Measurements from ENCODE around the gene DNAJB9. TPM values are rescaled to one million over a fixed set of nuclear protein-coding genes. Genes with fewer than 3 reads are reported as not detected.

Gene DNAJB9
- total and polyA plus RNA-seq, 2 of the 13 experiments (the other 11 are each of a cell fraction or from before 2014, with no cell fraction given), result 8.6 to 16.4 TPM

DNA sequence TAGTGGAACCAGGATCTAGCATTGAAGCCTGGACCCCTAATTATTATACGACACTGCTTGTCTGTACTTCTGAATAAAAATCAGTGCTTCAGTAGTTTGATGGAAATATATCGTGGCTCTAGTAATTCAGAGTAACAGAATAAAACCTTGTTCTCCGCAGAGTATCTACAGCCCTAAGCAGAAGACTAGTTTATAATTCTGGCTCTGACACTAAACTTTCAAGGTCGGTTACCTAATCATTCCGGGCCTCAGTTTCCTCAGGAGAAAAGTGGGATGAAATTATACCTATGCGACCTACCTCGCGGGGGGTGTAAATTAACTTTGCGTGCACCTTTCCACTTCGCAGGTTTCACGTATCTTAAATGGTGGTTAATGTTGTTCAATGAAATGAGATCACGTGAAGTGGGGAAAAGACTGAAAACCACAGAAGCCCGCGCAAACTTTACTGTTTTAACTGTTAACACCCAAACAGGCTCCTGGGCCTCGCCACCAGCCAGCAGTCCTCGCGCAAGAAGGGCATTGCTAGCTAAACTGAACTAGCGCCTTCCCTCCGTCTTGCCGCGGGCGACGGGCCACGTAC, 783 bp upstream of the DNAJB9 start (continued):
- TF ChIP-seq, protein P1, sequence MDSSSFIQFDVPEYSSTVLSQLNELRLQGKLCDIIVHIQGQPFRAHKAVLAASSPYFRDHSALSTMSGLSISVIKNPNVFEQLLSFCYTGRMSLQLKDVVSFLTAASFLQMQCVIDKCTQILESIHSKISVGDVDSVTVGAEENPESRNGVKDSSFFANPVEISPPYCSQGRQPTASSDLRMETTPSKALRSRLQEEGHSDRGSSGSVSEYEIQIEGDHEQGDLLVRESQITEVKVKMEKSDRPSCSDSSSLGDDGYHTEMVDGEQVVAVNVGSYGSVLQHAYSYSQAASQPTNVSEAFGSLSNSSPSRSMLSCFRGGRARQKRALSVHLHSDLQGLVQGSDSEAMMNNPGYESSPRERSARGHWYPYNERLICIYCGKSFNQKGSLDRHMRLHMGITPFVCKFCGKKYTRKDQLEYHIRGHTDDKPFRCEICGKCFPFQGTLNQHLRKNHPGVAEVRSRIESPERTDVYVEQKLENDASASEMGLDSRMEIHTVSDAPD (CRISPR knock-in tag; IDR thresholded peaks at IDR 0.05), result 0 out of 2 replicates have a peak, but pooled peaks have one; percentile 9
- TF ChIP-seq BHLHE40 (IDR thresholded peaks at IDR 0.05; ENCODE audit: low read length), result 0 out of 2 replicates have a peak, but pooled peaks have one; percentile 7
- no peak for TF ChIP-seq PAX8 (CRISPR knock-in tag; IDR thresholded peaks at IDR 0.05; ENCODE audit: borderline replicate concordance)
- no peak for TF ChIP-seq KLF13 (CRISPR knock-in tag; IDR thresholded peaks at IDR 0.05)
- TF ChIP-seq, protein P2, sequence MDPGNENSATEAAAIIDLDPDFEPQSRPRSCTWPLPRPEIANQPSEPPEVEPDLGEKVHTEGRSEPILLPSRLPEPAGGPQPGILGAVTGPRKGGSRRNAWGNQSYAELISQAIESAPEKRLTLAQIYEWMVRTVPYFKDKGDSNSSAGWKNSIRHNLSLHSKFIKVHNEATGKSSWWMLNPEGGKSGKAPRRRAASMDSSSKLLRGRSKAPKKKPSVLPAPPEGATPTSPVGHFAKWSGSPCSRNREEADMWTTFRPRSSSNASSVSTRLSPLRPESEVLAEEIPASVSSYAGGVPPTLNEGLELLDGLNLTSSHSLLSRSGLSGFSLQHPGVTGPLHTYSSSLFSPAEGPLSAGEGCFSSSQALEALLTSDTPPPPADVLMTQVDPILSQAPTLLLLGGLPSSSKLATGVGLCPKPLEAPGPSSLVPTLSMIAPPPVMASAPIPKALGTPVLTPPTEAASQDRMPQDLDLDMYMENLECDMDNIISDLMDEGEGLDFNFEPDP (CRISPR knock-in tag; conservative IDR thresholded peaks at IDR 0.05), result no peak
- no peak for TF ChIP-seq PHF21A (CRISPR knock-in tag; IDR thresholded peaks at IDR 0.05)
- TF ChIP-seq TAF15 (IDR thresholded peaks at IDR 0.05; ENCODE audit: low read depth, low read length, poor library complexity, severe bottlenecking), result peak; percentile 5
- TF ChIP-seq KMT2B (CRISPR knock-in tag; IDR thresholded peaks at IDR 0.05), result no peak
- TF ChIP-seq, protein P3, sequence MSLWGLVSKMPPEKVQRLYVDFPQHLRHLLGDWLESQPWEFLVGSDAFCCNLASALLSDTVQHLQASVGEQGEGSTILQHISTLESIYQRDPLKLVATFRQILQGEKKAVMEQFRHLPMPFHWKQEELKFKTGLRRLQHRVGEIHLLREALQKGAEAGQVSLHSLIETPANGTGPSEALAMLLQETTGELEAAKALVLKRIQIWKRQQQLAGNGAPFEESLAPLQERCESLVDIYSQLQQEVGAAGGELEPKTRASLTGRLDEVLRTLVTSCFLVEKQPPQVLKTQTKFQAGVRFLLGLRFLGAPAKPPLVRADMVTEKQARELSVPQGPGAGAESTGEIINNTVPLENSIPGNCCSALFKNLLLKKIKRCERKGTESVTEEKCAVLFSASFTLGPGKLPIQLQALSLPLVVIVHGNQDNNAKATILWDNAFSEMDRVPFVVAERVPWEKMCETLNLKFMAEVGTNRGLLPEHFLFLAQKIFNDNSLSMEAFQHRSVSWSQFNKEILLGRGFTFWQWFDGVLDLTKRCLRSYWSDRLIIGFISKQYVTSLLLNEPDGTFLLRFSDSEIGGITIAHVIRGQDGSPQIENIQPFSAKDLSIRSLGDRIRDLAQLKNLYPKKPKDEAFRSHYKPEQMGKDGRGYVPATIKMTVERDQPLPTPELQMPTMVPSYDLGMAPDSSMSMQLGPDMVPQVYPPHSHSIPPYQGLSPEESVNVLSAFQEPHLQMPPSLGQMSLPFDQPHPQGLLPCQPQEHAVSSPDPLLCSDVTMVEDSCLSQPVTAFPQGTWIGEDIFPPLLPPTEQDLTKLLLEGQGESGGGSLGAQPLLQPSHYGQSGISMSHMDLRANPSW (CRISPR knock-in tag; IDR thresholded peaks at IDR 0.05; ENCODE audit: borderline replicate concordance), result 0 out of 2 replicates have a peak, but pooled peaks have one; percentile 11
- TF ChIP-seq ZNF674 (CRISPR knock-in tag; IDR thresholded peaks at IDR 0.05; ENCODE audit: low read depth), result peak; percentile 41; the same call in 1 of the 2 replicates
- no peak for TF ChIP-seq MAFK (conservative IDR thresholded peaks at IDR 0.05 in 1 of 2, IDR thresholded peaks at IDR 0.05 in 1 of 2; ENCODE audit: low read length in 2 of 2)
- TF ChIP-seq ZNF572 (CRISPR knock-in tag; IDR thresholded peaks at IDR 0.05), result peak; percentile 72; the same call in 1 of the 2 replicates
- TF ChIP-seq GATAD1 (CRISPR knock-in tag; IDR thresholded peaks at IDR 0.05), result no peak
- TF ChIP-seq ZNF44 (CRISPR knock-in tag; IDR thresholded peaks at IDR 0.05), result 0 out of 2 replicates have a peak, but pooled peaks have one; percentile 7
- 0 out of 2 replicates have a peak, but pooled peaks have one; percentile 3 for TF ChIP-seq ZNF546 (CRISPR knock-in tag; conservative IDR thresholded peaks at IDR 0.05)
- TF ChIP-seq RAD21 (CRISPR knock-in tag; IDR thresholded peaks at IDR 0.05), result no peak
- no peak for TF ChIP-seq ARID5B (CRISPR knock-in tag; IDR thresholded peaks at IDR 0.05)
- 0 out of 2 replicates have a peak, but pooled peaks have one; percentile 23 for TF ChIP-seq ZNF768 (CRISPR knock-in tag; IDR thresholded peaks at IDR 0.05)
